GM15510 (cell line): ENCODE data around the gene CADM3.

ENCODE experiments used
- POLR2A ChIP-seq: IDR thresholded peaks from 3 replicates; pipeline ENCODE4 v1.6.1; 2011; ENCODE audit warnings: borderline replicate concordance; ENCODE audit not compliant: insufficient read length; ENCODE audit errors: extremely low read depth

CADM3 gene

DNA sequence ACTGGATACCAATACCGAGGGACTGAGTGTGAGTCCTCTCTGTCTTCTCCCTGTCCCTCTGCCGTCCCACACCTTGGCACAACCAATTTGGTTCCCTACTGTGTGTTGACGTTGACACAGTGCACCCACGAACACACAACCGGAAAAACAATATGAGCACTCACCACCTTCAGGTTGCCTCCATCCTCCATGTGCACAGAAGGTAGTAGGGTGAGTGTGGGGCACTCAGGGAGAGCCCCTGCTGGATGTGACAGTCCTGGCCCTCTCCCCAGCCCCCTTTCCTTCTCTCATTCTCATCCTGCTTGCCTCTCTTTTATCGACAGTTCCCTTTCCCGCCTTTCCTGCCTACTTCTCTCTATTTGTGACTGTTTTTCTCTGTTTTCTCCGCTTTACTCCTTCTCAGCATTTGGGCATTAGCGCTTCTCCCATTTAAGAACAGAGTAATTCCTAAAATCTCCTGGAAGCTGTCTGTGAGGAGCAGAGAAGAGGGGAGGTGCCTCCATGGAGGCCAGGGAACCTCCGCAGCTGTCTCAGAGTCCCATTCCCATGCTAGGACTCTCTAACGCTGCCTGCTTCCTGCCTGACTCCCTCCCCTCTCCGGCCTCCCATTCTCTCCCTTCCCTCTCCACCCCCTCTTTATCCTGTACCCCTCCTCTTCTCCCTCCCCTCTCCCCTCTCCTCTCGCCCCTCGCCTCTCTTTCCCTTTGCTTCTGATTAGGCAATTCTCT lies 16.4 kb downstream of the CADM3 start:
- no peak for TF ChIP-seq POLR2A

DNA sequence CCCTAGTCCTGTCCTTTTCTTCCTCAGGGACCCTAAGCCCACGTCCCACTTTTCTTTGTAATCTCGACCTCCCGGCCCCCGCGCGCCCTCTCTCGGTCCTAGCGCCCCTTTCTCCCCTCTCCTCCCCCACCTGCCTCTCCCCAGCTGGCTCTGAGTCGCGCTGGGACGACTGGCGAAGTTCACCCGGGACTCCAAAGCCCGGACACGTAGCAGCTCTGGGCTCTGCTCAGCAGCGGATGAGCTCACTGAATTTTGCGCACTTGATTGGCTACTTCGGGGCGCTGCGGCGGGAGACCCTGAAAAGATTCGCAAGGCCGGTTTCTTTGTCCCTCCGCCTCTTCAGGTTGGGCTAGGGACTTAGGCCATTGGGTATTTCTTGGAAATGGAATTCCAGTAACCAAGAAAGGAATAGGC lies 17.0 kb downstream of the CADM3 start:
- no peak for TF ChIP-seq POLR2A

DNA sequence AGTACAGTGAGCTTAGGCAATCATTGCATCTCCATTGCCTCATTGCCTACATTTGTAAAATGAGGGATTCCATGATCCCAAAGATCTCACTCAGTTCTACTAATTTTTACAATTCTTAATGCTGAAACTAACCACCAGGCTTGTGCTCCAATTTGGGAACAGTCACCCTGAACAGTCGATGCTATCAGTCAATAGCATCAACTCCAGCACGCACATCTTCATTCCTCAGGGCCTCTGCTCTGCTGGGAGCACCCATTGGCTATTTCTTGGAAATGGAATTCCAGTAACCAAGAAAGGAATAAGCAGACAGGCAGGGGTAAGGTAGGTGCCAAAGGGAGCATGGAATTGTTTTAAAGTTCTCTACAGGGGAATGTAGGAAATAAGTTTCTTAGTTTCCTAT lies 19.0 kb downstream of the CADM3 start:
- no peak for TF ChIP-seq POLR2A

DNA sequence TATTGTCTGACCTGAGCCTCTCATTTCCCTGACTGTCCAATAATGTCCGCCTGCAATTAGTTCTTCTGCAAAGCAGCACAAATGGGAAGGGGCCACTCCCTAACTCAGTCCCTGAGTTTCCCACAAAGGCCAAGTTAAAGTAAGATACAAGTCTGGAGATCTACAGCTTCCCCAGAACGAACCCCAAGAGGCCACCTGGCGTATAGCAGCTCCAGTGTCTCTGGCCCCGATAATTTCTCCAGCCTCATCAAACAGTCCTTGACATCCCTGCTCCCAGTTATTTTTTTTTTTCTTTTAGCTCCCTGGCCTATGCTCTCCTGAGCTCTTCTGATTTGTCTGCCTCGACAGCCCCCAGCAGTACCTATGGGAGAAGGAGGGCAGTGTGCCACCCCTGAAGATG lies 25.1 kb downstream of the CADM3 start:
- TF ChIP-seq POLR2A, result no peak

DNA sequence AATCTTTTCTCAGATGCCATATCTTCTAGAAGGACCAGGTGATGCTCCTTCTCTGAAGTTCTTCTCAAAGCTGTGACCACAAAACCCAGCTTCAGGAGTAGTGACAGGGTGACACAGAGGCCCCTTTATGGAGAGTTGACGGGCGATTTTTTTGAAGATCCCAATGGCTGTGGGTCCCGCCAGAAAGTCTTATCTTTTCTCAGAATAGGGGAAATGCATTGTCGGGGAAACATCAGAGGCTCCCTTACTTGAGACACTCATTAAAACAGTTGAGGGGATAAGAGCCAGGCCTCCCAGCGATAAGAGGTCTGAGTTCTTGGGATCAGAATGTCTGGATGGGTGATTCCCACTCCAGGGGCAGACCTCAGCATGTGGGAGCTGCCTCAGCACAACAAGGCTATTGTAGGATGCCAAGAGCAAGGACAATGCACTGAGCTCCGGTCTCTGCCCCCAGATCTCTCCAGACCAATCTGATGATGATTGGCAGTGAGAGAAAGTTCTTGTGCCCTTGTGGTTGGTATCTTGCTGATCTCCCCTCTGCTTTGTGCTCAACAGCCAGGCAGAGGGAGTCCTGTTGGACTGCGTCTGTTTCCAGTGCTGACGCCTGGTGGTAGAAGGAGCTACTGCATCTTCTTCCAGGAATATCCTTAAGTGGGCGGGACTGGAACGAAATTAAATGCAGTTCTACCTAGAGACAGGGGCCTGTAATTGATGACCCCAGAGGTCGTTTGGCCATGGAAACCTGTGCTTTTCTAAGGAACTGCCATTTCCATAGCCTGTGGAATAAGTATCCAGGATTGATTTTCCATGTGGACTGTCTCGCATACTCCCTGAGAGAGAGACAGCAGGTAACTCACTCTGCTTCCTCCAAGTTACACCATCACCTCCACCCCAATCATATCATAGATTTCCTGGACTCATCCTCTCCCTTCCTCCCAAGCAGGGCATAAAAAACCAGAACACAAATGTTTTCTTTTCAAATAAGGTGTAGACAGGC lies 26.4 kb downstream of the CADM3 start:
- TF ChIP-seq POLR2A, result no peak

DNA sequence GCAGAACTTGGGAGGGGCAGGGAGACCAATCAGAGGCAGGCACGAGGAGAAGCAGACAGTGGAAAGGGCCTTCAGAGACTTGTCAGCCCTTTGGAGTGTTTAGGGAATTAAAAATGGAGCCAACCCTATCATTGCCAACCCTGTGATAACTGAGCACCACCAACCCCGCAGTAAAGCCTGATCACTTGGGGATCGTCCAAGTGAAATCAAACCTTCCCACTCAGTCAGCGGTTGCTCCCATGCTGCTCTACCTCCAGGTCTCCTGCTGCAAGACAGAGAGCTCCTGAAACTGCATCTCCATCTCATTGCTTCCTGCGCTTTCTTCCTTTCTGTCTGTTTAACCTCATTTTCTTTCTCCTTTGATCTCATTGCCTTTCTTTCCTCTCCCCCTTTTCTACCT lies 28.5 kb downstream of the CADM3 start:
- no peak for TF ChIP-seq POLR2A

DNA sequence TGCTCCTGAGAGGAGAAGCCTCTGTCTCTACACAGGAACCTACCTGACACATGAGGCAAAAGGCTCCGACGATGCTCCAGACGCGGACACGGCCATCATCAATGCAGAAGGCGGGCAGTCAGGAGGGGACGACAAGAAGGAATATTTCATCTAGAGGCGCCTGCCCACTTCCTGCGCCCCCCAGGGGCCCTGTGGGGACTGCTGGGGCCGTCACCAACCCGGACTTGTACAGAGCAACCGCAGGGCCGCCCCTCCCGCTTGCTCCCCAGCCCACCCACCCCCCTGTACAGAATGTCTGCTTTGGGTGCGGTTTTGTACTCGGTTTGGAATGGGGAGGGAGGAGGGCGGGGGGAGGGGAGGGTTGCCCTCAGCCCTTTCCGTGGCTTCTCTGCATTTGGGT lies 29.4 kb downstream of the CADM3 start:
- TF ChIP-seq POLR2A, result no peak

DNA sequence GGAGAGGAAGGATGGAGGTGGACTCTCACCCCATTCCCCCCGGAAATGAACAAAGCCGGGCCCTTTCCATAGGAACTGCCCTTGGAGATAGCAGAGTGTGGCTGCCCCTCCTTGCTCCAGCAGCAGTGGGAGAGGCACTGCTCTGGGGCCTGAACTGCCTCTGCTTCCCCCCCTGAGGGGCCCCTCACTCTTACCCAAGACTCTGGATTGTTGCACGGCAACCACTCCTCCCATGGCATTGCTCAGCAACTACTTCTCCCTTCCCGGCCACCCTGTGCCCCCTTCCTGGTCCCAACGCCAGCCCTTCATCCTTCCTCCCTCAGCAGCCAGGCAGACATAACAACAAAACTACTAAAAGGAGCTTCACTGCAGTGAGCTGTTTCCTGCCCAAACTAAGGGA lies 30.2 kb downstream of the CADM3 start:
- no peak for TF ChIP-seq POLR2A

DNA sequence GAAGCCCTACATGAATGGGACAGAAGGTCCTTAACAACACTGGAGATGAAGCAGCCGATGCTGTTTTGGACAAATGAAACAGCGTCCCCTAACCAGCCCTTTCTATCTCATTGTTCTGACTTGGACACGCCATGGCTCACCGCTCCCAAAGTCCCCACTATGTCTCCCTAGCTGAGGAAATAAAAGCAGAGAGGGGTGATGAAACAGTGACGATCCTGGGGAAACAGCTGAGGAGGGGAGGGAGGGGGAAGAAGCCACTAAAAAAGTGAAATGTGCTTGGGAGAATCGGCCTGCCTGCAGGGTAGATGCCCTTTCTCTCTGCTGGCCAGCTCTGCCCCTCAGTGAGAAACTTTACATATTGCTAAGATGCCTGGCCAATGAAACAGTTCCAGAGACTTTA lies 32.2 kb downstream of the CADM3 start:
- no peak for TF ChIP-seq POLR2A

DNA sequence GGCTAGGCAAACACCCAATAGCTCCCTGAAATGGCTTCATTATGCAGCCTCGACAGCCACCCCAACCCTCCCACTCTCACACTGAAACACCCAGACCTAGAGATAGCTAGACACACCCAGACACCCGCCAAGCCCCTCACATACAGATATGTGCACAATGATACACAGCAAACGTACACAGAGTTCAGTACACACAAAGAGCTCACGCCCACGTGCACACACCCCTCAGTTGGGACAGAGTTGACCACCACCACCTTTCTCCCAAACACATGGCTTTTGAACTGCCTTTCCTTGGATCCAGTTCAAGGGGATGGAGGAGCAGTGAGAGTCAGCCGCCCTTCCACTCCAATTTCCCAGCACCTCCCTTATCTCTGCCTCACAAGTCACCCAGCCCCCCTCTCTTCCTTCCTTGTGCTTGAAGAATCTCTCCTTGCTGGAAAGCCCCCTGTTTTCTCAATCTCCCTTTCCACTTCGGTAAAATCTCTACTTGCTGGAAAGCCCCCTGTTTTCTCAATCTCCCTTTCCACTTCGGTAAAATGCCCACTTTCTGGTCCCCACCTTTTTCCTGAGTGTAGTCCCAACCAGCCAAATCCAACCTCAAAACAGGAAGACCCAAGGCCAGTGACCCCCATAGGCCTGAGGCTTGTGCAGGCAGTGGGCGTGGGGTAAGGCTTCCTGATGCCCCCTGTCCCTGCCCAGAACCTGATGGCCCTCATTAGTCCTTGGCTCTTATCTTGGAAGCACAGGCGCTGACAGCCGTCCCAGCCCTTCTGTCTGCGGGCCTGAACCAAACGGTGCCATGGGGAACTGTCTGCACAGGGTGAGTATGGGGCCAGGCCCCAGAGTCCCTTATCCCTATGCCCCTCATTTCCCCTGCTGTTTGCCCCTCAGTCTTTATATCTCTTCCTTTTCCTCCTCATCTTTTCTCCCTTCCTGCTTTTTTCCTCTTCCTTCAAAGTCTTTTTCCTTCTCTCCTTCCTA lies 33.0 kb downstream of the CADM3 start, which contains the start of gene ACKR1:
ACKR1 (plus strand) TSS at position 715 of the 981 bp plus-strand sequence; CDS start at position 800, 85 bp downstream.
- TF ChIP-seq POLR2A, result no peak

DNA sequence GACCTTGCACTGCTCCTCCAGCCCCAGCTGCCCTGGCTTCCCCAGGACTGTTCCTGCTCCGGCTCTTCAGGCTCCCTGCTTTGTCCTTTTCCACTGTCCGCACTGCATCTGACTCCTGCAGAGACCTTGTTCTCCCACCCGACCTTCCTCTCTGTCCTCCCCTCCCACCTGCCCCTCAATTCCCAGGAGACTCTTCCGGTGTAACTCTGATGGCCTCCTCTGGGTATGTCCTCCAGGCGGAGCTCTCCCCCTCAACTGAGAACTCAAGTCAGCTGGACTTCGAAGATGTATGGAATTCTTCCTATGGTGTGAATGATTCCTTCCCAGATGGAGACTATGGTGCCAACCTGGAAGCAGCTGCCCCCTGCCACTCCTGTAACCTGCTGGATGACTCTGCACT lies 33.8 kb downstream of the CADM3 start:
- TF ChIP-seq POLR2A, result no peak

DNA sequence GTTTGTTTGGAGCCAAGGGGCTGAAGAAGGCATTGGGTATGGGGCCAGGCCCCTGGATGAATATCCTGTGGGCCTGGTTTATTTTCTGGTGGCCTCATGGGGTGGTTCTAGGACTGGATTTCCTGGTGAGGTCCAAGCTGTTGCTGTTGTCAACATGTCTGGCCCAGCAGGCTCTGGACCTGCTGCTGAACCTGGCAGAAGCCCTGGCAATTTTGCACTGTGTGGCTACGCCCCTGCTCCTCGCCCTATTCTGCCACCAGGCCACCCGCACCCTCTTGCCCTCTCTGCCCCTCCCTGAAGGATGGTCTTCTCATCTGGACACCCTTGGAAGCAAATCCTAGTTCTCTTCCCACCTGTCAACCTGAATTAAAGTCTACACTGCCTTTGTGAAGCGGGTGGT lies 34.7 kb downstream of the CADM3 start:
- TF ChIP-seq POLR2A, result no peak

DNA sequence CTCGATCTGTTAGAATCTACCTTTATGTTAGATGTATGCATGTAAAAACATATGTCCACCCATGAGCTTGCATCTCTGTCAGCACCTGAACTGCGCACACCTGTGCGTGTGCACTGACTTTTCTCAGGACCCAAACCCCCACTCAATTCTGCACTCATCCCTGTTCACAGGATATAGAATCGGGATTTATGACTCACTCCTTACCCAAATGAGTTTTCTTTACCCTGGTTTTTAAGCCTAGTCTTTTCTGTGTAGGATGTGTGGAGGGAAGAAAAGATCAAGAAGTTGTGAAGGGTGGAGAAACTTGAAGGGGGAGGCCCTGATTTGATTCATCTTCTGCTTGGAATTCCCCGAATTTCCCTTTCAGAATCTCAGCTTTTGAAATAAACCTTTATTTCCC lies 35.7 kb downstream of the CADM3 start:
- no peak for TF ChIP-seq POLR2A

DNA sequence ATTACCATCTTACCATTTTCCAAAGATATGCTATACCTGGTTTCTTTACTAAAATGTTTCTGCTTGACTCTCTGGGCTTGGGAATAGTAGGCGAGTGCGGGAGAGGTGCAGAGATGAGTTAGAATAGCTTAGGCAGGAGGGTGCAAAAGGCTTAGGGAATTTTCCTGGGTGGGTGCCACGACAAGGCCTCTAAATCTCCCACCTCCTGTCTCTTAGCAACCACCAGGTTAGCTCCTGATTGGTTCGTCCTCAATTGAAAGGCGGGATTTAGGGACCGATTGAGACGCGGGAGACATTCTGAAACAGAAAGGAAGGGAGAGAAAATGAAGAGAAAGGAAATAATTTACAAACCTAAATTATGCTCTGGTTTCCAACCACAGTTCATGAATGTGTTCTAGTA lies 36.4 kb downstream of the CADM3 start:
- no peak for TF ChIP-seq POLR2A
